NCI-H2171 treated with DMSO at 0.1 percent for 48 hours (cell line): ENCODE results near the gene MYO16.
"Not testable (repeated sequence)": the region's sequence is repeated elsewhere in the genome, so short reads cannot be mapped to it uniquely, and the experiment has no call there.

Experiments used
- DNase-seq: peaks from one replicate; lab custom pipeline; 2025; lab: John Stamatoyannopoulos, UW

The MYO16 gene

DNA sequence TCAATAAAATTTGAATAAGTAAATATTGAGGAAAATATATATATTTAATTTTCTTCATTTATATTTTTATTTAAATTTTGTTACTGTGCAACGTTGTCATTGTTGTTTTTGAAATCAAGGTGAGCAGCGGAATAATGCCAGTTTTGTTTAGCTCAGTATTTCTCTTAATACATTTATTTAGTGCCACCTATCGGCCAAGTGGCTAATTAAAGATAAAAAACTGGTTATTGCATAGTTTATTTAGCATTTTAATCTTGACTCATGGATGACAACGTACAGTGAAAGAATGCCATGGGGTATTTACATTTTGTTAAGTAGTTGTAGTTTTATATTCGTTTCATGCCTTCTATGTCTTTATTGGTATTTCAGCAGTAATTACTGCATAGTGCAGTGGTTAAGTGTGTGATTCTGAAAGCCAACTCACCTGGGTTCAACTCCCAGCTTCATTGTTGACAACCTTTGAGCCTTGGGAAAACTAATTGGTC is 265.9 kb downstream of the MYO16 start:
- DNase-seq = peak; percentile 16

- no peak for DNase-seq
These were observed 268.5 kb downstream of the MYO16 start for GRCh38 chr13:108897955-108898354.

DNA sequence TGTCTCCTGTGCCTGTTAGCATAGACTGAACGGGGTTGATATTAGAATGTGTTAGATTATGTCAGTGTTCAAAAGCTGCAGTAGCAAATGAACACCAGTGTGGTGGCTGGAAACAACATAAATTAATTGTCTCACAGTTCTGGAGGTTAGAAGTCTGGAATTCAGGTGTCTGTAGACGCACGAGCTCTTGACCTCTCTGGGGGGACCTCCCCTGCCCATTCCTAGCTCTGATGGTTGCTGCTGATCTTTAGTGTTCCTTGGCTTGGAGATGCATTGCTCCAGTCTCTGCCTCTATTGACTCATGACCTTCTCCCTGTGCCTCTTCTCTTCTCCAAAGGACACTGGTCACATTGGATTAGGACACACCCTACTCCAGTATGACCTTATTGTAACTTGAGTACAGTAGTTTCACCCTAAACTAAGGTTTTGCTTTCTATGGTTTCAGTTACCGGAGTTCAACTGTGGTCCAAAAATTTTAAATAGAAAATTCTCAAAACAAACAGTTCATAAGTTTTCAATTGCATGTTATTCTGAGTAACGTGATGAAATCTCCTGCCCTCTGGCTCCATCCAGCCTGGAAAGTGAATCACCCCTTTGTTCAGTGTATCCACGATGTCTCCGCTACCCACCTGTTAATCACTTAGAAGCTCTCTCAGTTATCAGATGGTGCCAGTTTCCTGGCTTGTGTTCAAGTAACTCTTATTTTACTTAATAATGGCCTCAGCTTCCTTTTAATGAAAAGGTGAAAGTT is 273.2 kb downstream of the MYO16 start:
- DNase-seq = no peak

DNA sequence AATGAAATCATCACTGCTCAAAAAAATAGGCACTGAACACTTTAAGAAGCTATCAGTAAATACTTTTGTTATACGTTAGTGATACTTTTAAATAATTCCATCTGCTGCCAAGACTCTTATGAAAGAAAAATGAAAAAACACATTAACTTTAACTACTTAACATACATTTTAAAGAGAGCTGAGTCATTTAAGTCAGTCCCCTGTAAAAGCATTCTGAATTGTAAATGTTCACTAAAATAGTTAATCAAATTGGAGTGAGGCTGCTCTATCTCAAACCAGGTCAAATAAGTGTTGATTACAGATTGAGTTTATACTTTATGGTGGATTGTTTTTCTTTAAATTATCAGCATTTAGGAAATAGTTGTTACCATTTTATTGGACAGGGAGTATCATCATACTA is 274.2 kb downstream of the MYO16 start:
- DNase-seq = no peak

GRCh38 chr13:108911807-108912206 is 282.4 kb downstream of the MYO16 start:
- no peak for DNase-seq

- not testable (repeated sequence) for DNase-seq
These were observed 284.3 kb downstream of the MYO16 start for GRCh38 chr13:108913731-108914130.

- DNase-seq = no peak
These were observed 285.8 kb downstream of the MYO16 start for GRCh38 chr13:108915095-108915633.

DNA sequence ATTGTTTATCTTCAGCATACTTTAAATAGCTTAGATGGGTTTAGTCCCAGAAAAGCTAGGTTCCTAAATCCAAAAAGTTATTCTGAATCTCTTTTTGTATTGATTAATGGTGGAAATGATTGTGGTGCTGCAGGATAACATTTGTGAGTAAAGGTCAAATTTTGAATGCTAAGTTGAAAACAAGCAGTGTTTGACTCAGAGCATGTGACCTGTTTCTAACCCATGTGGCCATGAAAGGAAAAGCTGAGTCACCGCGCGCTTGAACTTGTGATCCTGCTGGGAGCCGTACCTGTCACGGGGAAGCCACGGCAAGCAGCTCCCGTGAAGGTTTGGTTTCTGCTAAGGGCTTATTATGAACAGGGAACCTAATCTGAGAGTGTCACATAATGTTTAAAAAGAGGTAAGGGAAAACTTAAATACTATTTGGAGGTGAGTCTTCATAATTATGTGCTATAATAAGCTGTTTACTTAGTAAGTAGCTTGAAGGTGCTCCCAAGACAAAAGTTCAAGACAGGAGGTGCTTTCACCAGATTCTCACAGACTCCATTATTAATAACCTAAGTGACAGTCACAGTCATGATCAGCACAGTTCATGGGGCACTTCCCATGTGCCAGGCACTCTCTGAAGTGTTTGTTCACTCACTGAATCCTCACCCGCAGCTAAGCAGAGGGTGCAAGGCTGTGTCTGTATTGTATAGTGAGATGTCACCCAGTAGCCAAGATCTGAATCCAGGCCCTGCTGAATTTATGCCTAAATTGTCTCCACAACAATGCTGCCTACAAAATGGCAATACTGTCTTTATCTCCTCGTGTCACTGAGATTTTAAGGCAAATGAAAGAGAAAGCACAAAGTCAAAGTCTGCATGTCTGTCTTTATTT is 286.5 kb downstream of the MYO16 start:
- no peak for DNase-seq

- no peak for DNase-seq
These were observed 288.2 kb downstream of the MYO16 start for GRCh38 chr13:108917581-108917980.

- no peak for DNase-seq
These were observed 289.9 kb downstream of the MYO16 start for GRCh38 chr13:108919036-108919907.

- DNase-seq = no peak
These were observed 290.7 kb downstream of the MYO16 start for GRCh38 chr13:108920137-108920536.

GRCh38 chr13:108921238-108921637 is 291.8 kb downstream of the MYO16 start:
- DNase-seq = no peak

DNA sequence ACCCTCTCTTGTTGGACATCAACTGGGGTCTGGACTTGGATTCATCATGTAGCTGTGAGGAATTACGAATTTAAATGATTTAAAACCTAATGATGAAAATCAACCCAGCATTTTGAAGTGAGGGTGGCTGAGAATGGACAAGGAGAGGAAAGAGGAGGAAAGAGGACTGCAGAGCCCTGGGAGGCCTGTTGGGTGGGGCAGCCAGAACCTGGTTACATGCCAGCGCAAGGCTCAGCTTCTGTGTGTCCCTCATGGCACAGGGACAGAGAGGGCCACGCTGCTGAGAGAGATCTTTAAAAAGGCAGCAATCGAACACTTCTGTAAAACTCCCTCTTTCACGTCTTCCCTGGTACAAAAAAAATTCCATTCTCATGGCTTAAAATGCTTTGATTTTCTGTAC is 292.7 kb downstream of the MYO16 start:
- no peak for DNase-seq

DNA sequence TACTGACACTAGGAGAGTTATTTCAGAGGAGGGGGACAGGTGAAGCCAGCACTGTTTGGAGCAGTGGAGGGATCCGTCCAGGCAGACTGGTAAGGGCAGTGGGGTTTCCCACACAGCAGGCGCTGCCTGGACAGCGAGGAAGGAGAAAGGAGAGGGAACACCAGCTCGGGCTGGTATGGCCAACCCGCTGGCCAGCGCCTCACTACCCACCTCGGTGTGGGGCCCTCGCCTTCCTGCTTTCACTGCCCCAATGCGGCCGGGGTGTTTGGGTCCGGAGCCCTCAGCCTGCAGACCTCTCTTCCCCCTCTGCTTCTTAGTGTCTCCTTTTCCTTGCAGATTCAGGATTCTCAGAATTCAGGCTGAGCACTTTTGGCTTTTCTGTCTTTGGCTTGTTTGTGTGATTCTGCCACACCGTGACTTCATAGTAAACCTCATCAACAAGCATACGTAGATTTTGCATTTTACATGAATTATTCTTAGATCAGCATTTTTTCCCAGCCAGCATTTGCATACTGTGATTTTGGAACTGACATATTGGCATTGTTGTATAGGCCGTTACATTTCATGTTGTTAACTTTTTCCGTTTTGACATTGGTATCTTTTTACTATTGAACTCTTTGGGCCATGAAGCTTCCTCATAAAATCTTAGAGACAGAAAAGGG is 294.1 kb downstream of the MYO16 start:
- no peak for DNase-seq

DNA sequence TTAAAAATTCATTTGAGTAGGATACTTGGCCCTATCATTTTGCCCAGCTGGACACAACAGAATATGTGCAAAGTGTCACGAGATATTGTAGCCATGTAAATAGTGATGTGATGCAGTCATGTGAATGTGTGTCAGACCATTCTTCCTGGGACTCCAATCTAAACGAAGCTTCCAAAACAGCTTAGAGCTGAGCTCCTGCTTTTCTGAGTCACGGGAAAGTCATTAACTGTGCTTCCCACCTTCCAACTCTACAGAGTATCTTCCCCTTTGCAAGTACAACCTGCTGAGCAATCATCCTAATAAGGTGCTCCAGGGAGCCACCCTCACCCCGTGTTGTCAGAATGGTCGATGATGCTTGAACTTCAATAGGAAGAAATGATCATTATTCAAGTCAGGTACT is 294.7 kb downstream of the MYO16 start:
- DNase-seq = no peak

DNA sequence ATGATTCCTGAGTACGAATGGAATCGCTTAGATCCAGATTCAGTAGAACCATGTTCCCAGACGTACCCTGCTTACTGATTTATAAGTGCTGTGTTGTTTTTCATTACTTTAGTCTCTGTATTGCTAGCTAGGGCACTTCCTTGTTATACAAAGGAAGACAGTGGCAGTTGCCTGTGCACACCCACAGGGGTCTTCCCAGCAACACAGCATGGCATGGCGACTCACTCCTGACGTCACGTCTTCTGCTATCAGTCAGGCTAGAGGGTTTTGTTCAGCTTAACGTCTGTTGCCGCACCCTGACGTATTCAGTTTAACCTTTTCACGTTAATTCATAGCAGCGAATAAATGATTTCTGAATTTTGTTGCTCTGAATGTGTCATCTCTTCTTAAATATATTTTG is 295.1 kb downstream of the MYO16 start:
- no peak for DNase-seq

DNA sequence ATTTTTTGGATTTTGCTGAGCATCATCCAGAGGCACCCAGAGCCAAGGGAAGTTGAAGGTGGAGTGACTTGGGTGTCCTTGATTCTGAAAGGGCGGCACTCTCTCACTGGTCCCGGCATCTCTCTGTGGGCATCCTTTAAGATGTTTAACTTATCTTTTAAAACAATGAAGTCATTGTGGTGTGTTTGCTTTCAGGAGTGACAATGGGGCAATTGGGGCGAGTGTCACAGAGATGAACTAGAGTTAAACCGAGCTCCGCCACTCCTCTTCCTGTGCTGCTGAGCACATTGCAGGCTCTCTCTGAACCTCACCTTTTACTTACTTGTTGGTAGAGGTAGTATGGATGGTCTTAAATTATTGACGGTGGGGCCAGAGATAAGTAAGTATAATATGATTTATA is 295.7 kb downstream of the MYO16 start:
- no peak for DNase-seq

DNA sequence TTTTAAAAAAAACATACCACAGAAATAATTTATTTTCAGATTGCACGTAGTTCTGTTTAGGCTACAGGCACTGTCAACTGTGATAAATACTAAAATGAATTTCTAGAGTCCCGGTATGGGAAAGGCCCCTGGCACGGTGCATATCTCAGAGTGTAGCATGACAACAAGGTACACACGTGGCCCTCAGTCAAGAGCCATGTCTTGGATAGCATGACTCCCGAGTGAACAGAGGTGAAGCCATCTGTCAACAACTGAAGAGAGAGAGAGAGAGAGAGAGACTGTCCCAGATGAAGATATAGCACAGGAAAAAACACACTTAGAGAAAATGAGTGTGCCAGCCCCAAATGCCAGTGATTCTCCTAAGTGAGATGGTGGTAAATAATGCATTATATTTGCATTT is 297.5 kb downstream of the MYO16 start:
- DNase-seq = no peak

GRCh38 chr13:108927615-108928014 is 298.2 kb downstream of the MYO16 start:
- no peak for DNase-seq

DNA sequence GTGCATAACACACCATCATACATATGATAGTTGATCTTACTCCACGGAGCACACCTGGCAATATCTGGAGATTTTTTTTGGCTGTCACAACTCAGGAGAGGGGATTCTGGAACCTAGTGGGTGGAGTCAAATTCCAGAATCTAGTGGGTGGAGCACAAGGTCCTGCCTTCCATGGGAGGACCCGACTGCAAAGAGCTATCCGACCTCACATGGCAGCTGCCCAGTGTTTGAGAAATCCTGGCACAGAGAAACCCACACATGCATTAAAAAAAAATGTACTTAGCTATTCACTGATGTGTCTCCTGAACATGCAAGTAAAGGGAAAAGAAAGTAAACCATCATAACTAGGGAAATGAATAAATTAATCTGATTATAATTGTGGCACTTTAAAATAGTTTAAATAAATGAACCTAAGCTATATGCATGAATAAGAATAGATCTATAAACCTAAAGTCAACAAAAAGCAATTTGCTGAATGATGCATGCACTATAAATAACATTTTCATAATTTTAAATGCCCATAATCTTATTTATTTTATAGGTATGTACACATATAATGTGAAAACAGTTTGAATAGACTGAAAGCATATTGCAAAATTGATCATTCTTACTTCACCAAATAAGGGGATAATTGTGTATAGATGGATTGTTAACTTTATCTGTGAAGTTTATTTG is 300.3 kb downstream of the MYO16 start:
- no peak for DNase-seq

DNA sequence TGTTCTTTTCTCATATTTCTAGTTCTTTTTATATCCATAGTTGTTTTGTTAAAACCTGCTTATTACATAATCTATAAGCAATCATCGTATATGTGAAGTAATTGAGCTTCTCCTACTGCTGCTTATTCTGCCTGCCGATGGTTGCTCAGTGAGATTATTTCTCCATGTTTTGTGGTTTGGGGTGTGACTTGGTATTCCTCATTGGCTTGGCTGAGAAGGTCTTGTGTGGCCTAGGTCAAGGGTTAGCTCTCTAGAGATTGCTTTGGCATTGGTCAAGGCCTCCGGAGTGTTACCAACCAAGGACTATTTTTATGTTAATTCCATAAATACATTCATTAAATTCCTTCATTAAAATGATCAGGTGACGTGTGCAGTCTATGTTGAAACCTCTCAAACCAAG is 302.8 kb downstream of the MYO16 start:
- DNase-seq = no peak
